NT2/D1 (cell line): ENCODE measurements around the gene AHSA1.

Source experiments
- DNase-seq: peaks from one replicate; pipeline ENCODE4 v3.0.0-alpha.2; 2011; ENCODE audit warnings: low read depth, low spot score
- H3K27me3 ChIP-seq: 2 replicates; pipeline ENCODE4 v1.6.0; 2011; ENCODE audit warnings: mild to moderate bottlenecking; ENCODE audit not compliant: insufficient read length, insufficient read depth
- H3K36me3 ChIP-seq: 2 replicates; pipeline ENCODE4 v1.6.1; 2011; ENCODE audit warnings: mild to moderate bottlenecking, low read length, mixed read lengths; ENCODE audit not compliant: insufficient read depth, insufficient read length
- H3K4me1 ChIP-seq: 2 replicates; pipeline ENCODE4 v1.5.1; 2011; ENCODE audit not compliant: insufficient read depth, insufficient read length
- H3K4me3 ChIP-seq: 2 replicates; pipeline ENCODE4 v1.5.1; 2011; ENCODE audit warnings: low read depth; ENCODE audit not compliant: insufficient read length
- H3K9ac ChIP-seq: 2 replicates; pipeline ENCODE4 v1.6.0; 2011; ENCODE audit warnings: low read depth; ENCODE audit not compliant: insufficient read length
- H3K9me3 ChIP-seq: 2 replicates; pipeline ENCODE4 v1.5.1; 2011; ENCODE audit warnings: mild to moderate bottlenecking, low read length; ENCODE audit not compliant: insufficient read depth
- SUZ12 ChIP-seq: IDR thresholded peaks from 2 replicates; pipeline ENCODE4 v1.6.1; 2011; ENCODE audit not compliant: insufficient read length, insufficient read depth; ENCODE audit errors: extremely low read depth
- YY1 ChIP-seq: IDR thresholded peaks from 2 replicates; pipeline ENCODE4 v1.6.1; 2011; ENCODE audit not compliant: insufficient read length, insufficient read depth
- ZNF274 ChIP-seq: IDR thresholded peaks from 2 replicates; pipeline ENCODE4 v1.6.1; 2011; ENCODE audit warnings: mild to moderate bottlenecking, low read depth, low read length

AHSA1 gene

GRCh38 chr14:77485901-77486678 lies 28.2 kb downstream of the AHSA1 start:
- no peak overlapping the region for H3K4me3 ChIP-seq
- no peak overlapping the region for H3K9ac ChIP-seq
- H3K9me3 ChIP-seq = no peaks in the 10 kb centered on the region
- peaks cover 8% of the 10 kb centered on the region for H3K4me1 ChIP-seq
- H3K27me3 ChIP-seq = no peaks in the 10 kb centered on the region
- DNase-seq = no peak
- H3K36me3 ChIP-seq = no peaks in the 10 kb centered on the region
- TF ChIP-seq ZNF274 = no peak
- TF ChIP-seq YY1 = no peak
- TF ChIP-seq SUZ12 = no peak

DNA sequence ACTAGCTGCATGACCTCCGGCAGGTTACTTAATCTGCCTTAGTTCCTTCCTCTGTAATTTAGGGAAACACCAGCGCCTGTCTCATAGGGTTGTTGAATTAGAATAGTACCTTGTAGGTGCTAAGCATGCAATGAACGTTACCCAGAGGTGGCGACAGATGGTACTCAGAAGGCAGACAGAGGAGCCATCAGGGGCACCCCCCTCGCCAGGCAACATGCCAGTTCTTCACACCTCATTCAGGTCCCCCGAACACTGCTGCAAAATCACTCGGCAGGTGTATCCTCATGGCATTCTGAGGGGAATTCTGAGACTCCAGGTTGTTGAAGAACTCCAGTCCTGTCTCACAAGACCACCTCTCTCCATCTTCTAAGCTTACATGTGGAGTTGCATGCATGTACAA lies 30.7 kb downstream of the AHSA1 start:
- Histone ChIP-seq H3K9me3 (no peaks in the 10 kb centered on the region), H3K4me1 (peaks cover 8% of the 10 kb centered on the region), H3K9ac (no peak overlapping the region), H3K4me3 (no peak overlapping the region), H3K36me3 (no peaks in the 10 kb centered on the region), H3K27me3 (no peaks in the 10 kb centered on the region)
- no peak for DNase-seq
- TF ChIP-seq ZNF274 (no peak), YY1 (no peak), SUZ12 (no peak)

DNA sequence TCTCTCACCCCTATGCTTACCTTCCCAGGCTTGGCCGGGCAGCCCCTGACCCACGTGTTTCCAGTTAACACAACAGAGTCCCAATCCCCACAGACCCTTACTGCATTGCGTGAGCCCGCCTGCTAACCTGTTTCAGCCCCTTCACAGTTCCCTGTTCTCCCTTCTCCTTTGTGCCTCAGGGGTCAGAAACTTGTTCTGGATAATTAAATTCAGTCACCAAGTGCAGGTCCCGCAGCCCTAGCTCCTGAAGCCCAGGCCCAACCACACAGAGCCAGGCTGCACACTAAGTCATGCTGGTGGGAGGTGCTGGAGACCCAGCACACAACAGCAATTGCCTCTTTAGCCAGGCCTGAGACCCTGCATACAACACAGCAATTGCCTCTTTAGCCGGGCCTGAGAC lies 31.1 kb downstream of the AHSA1 start:
- no peak overlapping the region for H3K9ac ChIP-seq
- no peak for TF ChIP-seq YY1
- no peak for TF ChIP-seq ZNF274
- TF ChIP-seq SUZ12 = no peak
- no peaks in the 10 kb centered on the region for H3K9me3 ChIP-seq
- H3K4me3 ChIP-seq = no peak overlapping the region
- peaks cover 8% of the 10 kb centered on the region for H3K4me1 ChIP-seq
- no peaks in the 10 kb centered on the region for H3K36me3 ChIP-seq
- DNase-seq = no peak
- H3K27me3 ChIP-seq = no peaks in the 10 kb centered on the region

- TF ChIP-seq SUZ12 (no peak), ZNF274 (no peak), YY1 (no peak)
- no peak overlapping the region for H3K9ac ChIP-seq
Measured at GRCh38 chr14:77490347-77490986, 32.6 kb downstream of the AHSA1 start.

GRCh38 chr14:77491056-77491455 lies 33.2 kb downstream of the AHSA1 start:
- Histone ChIP-seq H3K27me3 (no peaks in the 10 kb centered on the region), H3K9me3 (no peaks in the 10 kb centered on the region), H3K4me3 (no peak overlapping the region), H3K9ac (no peak overlapping the region), H3K36me3 (no peaks in the 10 kb centered on the region), H3K4me1 (peaks cover 8% of the 10 kb centered on the region)
- no peak for TF ChIP-seq SUZ12
- no peak for TF ChIP-seq ZNF274
- TF ChIP-seq YY1 = no peak
- DNase-seq = no peak

More at GRCh38 chr14:77490347-77490986, 32.6 kb downstream of the AHSA1 start:
- Histone ChIP-seq H3K27me3 (no peaks in the 10 kb centered on the region), H3K4me3 (no peak overlapping the region), H3K9me3 (no peaks in the 10 kb centered on the region), H3K36me3 (no peaks in the 10 kb centered on the region), H3K4me1 (peaks cover 8% of the 10 kb centered on the region)
- no peak for DNase-seq

DNA sequence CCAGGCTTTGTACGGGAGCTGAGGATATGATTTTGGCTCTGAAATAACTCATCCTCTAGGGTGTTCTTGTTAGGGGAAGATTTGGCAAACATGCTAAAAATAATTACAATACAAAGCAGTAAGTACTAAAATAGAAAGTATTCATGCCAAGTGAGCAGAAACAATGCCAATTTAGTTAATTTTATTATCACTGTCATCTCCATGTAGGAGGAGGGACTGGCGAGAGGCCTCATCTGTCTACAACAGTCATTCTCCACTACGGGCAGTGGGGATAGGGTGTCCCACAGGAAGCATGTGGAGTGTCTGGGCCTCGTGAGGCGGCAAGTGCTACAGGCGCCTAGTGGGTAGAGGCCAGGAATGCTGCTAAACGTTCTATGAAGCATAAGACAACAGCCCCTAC lies 37.4 kb downstream of the AHSA1 start:
- H3K27me3 ChIP-seq = peaks cover 35% of the 10 kb centered on the region
- H3K4me3 ChIP-seq = no peak overlapping the region
- no peaks in the 10 kb centered on the region for H3K36me3 ChIP-seq
- H3K9me3 ChIP-seq = no peaks in the 10 kb centered on the region
- DNase-seq = no peak
- TF ChIP-seq SUZ12 = no peak
- no peak for TF ChIP-seq ZNF274
- TF ChIP-seq YY1 = no peak
- H3K4me1 ChIP-seq = peaks cover 4% of the 10 kb centered on the region
- H3K9ac ChIP-seq = no peak overlapping the region

DNA sequence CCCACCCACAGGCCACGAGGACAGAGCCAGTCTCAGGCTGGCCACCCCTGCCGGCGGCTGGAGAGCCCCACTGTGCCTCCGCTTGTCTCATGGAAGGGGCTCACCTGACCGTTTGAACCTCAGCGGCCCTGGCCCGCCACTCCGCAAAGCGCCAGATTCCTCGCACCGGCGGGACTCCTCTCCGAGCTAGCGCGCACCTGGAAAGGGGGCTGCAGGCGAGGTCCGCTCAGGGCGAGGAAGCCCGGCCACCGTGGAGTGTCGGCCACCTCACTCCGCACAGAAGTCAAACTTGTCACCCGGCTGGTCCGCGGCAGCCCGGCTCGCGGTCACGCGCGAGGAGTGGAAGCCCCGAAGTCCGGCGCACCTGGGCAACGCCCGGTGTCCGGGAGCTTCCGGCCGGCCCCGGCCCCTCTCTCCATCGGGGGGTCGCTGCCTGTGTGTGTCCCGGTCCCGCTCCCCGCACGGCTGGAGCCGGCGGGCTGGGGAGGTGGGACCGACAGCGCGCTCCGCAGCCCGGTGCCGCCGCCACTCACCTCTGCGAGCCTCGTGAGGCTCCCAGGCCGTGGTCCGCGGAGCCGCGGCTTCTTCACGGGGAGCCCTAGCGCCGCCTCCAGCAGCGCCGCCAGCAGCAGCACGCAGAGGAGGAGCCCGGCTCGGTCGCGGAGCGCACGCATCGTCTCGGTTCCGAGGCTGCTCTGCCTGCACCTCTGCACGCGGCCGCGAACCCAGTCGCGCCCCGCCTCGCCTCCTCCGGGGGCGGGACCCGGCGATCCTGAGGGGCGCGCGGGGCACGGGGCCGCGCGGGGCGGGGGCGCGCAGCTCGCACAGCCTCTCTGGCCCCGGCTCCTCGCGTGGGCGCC lies 40.5 kb downstream of the AHSA1 start, which contains the start of gene ISM2:
TSS of gene ISM2 (minus strand) at position 697 of the 860 bp plus-strand sequence. CDS start at position 674, 23 bp downstream.
- H3K4me1 ChIP-seq = no peaks in the 10 kb centered on the region
- H3K27me3 ChIP-seq = peaks cover 41% of the 10 kb centered on the region
- H3K36me3 ChIP-seq = no peaks in the 10 kb centered on the region
- H3K4me3 ChIP-seq = peak within 1 kb of the TSS; percentile 43
- no peak for DNase-seq
- TF ChIP-seq YY1 (no peak), ZNF274 (no peak), SUZ12 (no peak)
- peak within 1 kb of the TSS; percentile 70 for H3K9ac ChIP-seq
- no peaks in the 10 kb centered on the region for H3K9me3 ChIP-seq
